ENCODE measurements around the gene EVPLL. TPM values are rescaled to one million over a fixed set of nuclear protein-coding genes. Genes with fewer than 3 reads are reported as not detected.
"Not testable (repeated sequence)": the region's sequence is repeated elsewhere in the genome, so short reads cannot be mapped to it uniquely, and the experiment has no call there.

The EVPLL gene
- total RNA-seq, 2 experiments from 2014 or later: not detected

- H3K4me3 Mint-ChIP-seq; H3K27ac Mint-ChIP-seq; POLR2A ChIA-PET; H3K27me3 Mint-ChIP-seq; H3K9me3 Mint-ChIP-seq; H3K36me3 Mint-ChIP-seq (ENCODE audit: low read depth); CTCF ChIA-PET; DNase-seq: not testable (repeated sequence)
- peaks cover 22% of the 10 kb centered on the region for H3K4me1 Mint-ChIP-seq
These were observed 34.5 kb downstream of the EVPLL start for GRCh38 chr17:18412001-18412538.

- CTCF ChIA-PET; H3K36me3 Mint-ChIP-seq (ENCODE audit: low read depth); H3K27me3 Mint-ChIP-seq; H3K9me3 Mint-ChIP-seq; DNase-seq; H3K4me3 Mint-ChIP-seq; H3K4me1 Mint-ChIP-seq; POLR2A ChIA-PET; H3K27ac Mint-ChIP-seq: not testable (repeated sequence)
These were observed 43.9 kb downstream of the EVPLL start for GRCh38 chr17:18421521-18421920.

DNA sequence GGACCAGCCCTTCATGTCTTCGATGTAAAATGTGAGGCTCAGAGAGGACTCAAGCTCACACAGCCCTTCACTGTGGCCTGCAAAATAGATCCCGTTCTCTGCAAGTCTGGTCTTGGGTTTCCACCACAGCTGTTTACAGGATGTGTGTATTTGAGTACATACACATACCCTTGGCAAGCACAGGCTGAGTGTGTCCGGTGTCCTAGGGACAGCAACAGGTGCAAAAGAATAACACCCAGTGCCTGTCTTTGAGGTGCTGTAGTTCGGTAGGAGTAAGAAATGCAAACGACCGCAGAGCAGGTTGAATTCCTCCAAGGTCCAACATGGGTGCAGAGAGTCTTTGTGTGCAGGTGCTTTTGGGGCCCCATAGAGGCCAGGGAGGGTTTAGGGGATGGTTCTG is 44.9 kb downstream of the EVPLL start:
- H3K27me3 Mint-ChIP-seq; DNase-seq; H3K9me3 Mint-ChIP-seq; H3K27ac Mint-ChIP-seq; H3K36me3 Mint-ChIP-seq (ENCODE audit: low read depth); CTCF ChIA-PET; POLR2A ChIA-PET; H3K4me1 Mint-ChIP-seq; H3K4me3 Mint-ChIP-seq: not testable (repeated sequence)

DNA sequence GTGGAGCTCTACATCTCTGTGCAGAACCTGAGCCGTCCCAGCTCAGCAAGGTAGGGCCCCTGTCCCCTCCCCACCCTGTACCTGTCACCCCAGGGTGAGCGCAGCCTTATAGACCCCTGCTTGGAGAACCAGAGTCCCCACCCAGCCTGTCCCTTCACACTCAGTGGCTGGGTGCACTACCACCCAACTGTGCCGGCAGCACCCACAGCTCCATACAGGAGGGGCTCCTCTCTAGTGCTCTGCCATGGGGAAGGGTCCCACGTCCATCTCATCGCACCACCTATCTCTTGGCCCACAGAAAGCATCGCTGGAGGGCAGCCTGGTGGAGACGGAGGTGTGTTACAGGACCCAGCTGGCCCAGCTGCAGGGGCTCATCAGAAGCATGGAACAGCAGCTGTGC is 45.4 kb downstream of the EVPLL start:
- H3K27ac Mint-ChIP-seq; H3K9me3 Mint-ChIP-seq; H3K27me3 Mint-ChIP-seq; CTCF ChIA-PET; H3K4me1 Mint-ChIP-seq; H3K36me3 Mint-ChIP-seq (ENCODE audit: low read depth); DNase-seq; POLR2A ChIA-PET; H3K4me3 Mint-ChIP-seq: not testable (repeated sequence)

- CTCF ChIA-PET; H3K36me3 Mint-ChIP-seq (ENCODE audit: low read depth); H3K4me1 Mint-ChIP-seq; H3K27me3 Mint-ChIP-seq; DNase-seq; H3K4me3 Mint-ChIP-seq; H3K9me3 Mint-ChIP-seq; POLR2A ChIA-PET; H3K27ac Mint-ChIP-seq: not testable (repeated sequence)
These were observed 48.0 kb downstream of the EVPLL start for GRCh38 chr17:18425593-18425992.

- H3K27me3 Mint-ChIP-seq; H3K27ac Mint-ChIP-seq; CTCF ChIA-PET; POLR2A ChIA-PET; H3K36me3 Mint-ChIP-seq (ENCODE audit: low read depth); H3K4me1 Mint-ChIP-seq; DNase-seq; H3K4me3 Mint-ChIP-seq; H3K9me3 Mint-ChIP-seq: not testable (repeated sequence)
These were observed 49.1 kb downstream of the EVPLL start for GRCh38 chr17:18426639-18427038.

- H3K4me1 Mint-ChIP-seq; POLR2A ChIA-PET; CTCF ChIA-PET; H3K27me3 Mint-ChIP-seq; DNase-seq; H3K36me3 Mint-ChIP-seq (ENCODE audit: low read depth); H3K27ac Mint-ChIP-seq; H3K4me3 Mint-ChIP-seq; H3K9me3 Mint-ChIP-seq: not testable (repeated sequence)
These were observed 54.6 kb downstream of the EVPLL start for GRCh38 chr17:18432206-18432605.

Small RNA genes lying within 50 kb of the gene (microRNA-seq; reads per million reads assigned to microRNA genes)
- gene MIR6778 (ENCODE audit: borderline microRNAs expressed, borderline replicate concordance): not detected

Other genes starting within 250 kb of the EVPLL start
- 100 to 1,000 TPM in 1 of 2 experiments, 10 to 100 TPM in 1; 98.2 to 102 TPM for gene ALKBH5, start 193.9 kb upstream of the EVPLL start, total RNA-seq
- 10 to 100 TPM; 24.7 to 24.9 TPM for gene LLGL1, start 152.1 kb upstream of the EVPLL start, total RNA-seq
- 100 to 1,000 TPM; 323 to 328 TPM for gene FLII, start 119.0 kb upstream of the EVPLL start, total RNA-seq
- gene MIEF2, start 117.1 kb upstream of the EVPLL start, total RNA-seq: 1 to 10 TPM; 6.8 to 8.5 TPM
- gene TOP3A, start 62.8 kb upstream of the EVPLL start, total RNA-seq: 10 to 100 TPM; 57.6 to 62.8 TPM
- 10 to 100 TPM; 25.0 to 25.8 TPM for gene SMCR8, start 62.5 kb upstream of the EVPLL start, total RNA-seq
- gene SHMT1, start 14.2 kb upstream of the EVPLL start, total RNA-seq: 10 to 100 TPM; 49.9 to 51.8 TPM
- under 1 TPM; 0.73 to 0.74 TPM for gene LGALS9C, start 99.0 kb downstream of the EVPLL start, total RNA-seq

Data from activated CD4-positive, alpha-beta T cell treated with anti-CD3 and anti-CD28 coated beads, Interleukin-2, amount 10 ng/mL, durations not matched to agents 7 days and 5 days (primary cell).